Mucosa of descending colon (tissue), 3 donors: ENCODE data around the gene USP32. TPM values are rescaled to one million over a fixed set of nuclear protein-coding genes. Genes with fewer than 3 reads are reported as not detected.

Source experiments
- ATAC-seq: fragments of 200-7000 bp; cut with Tn5 transposase; one replicate; pipeline ENCODE4 v1.9.1; 2020; ENCODE audit warnings: mild to moderate bottlenecking, moderate library complexity
- DNase-seq, 3 donors: peaks; one replicate each; pipeline ENCODE4 v3.0.0-alpha.2; 2020
- H3K36me3 ChIP-seq: fragments of 200-600 bp; one replicate; pipeline ENCODE4 v1.8.0; 2021; ENCODE audit warnings: low read depth, mild to moderate bottlenecking
- H3K4me1 ChIP-seq: fragments of 200-600 bp; one replicate; pipeline ENCODE4 v1.8.0; 2021; ENCODE audit warnings: low read depth, mild to moderate bottlenecking
- H3K4me3 ChIP-seq: fragments of 200-600 bp; one replicate; pipeline ENCODE4 v1.8.0; 2021; ENCODE audit warnings: mild to moderate bottlenecking
- H3K9me3 ChIP-seq: fragments of 200-600 bp; one replicate; pipeline ENCODE4 v1.8.0; 2021; ENCODE audit warnings: mild to moderate bottlenecking
- intact Hi-C, 2 donors: fragments of 100-400 bp; cut with DNase I in 1 of 2; cut with micrococcal nuclease in 1 of 2; formaldehyde crosslinking; loops; one replicate each; pipeline versions ENCODE4 v1.11.0 to v1.11.1; 2022; cut with DNase I, micrococcal nuclease
- total RNA-seq, 3 donors: library from RNA; stranded (reverse); fragmentation: NEBNext Ultra II Directional in 2 of 3; extraction: Animal tissue kit (Norgen Biotek cat#: 25700) in 2 of 3; gene quantifications; one replicate each; pipeline versions ENCODE4 v1.2.1 to v1.2.4, GENCODE V29; 2021 to 2023
- TF ChIP-seq, protein P1 (sequence below): fragments of 200-600 bp; IDR thresholded peaks from one replicate; pipeline ENCODE4 v1.8.0; 2022; ENCODE audit warnings: antibody characterized with exemption, mild to moderate bottlenecking
- donor health status: DM: no; HTN: no; CAD: no; lungs with moderate emphysema.
- donor health status: DM: no; HTN: no; CAD: no.
- donor health status: DM: no; HTN: yes; CAD: no.

USP32 gene
- total RNA-seq, 3 donors from 2014 or later, result 37.2 to 52.3 (median 38.5) TPM

- no peak for ATAC-seq
- DNase-seq, result no peak
Measured at GRCh38 chr17:60300011-60300410, 91.9 kb downstream of the USP32 start.

GRCh38 chr17:60297760-60298401 is 94.1 kb downstream of the USP32 start:
- H3K9me3 ChIP-seq, result no peaks in the 10 kb centered on the region
- H3K36me3 ChIP-seq, result no peaks in the 10 kb centered on the region
- TF ChIP-seq, protein P1, sequence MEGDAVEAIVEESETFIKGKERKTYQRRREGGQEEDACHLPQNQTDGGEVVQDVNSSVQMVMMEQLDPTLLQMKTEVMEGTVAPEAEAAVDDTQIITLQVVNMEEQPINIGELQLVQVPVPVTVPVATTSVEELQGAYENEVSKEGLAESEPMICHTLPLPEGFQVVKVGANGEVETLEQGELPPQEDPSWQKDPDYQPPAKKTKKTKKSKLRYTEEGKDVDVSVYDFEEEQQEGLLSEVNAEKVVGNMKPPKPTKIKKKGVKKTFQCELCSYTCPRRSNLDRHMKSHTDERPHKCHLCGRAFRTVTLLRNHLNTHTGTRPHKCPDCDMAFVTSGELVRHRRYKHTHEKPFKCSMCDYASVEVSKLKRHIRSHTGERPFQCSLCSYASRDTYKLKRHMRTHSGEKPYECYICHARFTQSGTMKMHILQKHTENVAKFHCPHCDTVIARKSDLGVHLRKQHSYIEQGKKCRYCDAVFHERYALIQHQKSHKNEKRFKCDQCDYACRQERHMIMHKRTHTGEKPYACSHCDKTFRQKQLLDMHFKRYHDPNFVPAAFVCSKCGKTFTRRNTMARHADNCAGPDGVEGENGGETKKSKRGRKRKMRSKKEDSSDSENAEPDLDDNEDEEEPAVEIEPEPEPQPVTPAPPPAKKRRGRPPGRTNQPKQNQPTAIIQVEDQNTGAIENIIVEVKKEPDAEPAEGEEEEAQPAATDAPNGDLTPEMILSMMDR, result no peak
- no peak overlapping the region for H3K4me3 ChIP-seq
- no peaks in the 10 kb centered on the region for H3K4me1 ChIP-seq
- ATAC-seq, result no peak
- no peak for DNase-seq
- intact Hi-C loops, result no loop called here

More at GRCh38 chr17:60300011-60300410, 91.9 kb downstream of the USP32 start:
- Histone ChIP-seq H3K4me1 (peaks cover 10% of the 10 kb centered on the region), H3K9me3 (no peaks in the 10 kb centered on the region), H3K36me3 (no peaks in the 10 kb centered on the region), H3K4me3 (no peak overlapping the region)
- TF ChIP-seq, protein P1, result no peak
- intact Hi-C loops, result no loop called here

DNA sequence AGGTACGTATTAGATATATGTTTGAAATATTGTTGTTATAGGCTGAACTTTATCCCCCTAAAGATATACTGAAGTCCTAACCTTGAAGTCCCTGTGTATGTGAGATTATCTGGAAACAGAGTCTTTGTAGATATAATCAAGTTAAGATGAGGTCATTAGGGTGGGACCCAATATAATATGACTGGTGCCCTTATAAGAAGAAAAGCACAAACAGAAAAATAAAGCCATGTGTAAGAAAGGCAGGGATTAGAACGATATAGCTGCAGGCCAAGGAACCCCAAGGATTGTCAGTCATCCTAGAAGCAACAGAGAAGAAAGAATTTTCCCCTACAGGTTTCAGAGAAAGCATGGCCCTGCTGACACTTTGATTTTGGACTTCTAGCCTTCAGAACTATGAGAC is 95.8 kb downstream of the USP32 start:
- intact Hi-C loops, result no loop called here

GRCh38 chr17:60293580-60294335 is 98.2 kb downstream of the USP32 start:
- Histone ChIP-seq H3K4me3 (no peak overlapping the region), H3K36me3 (no peaks in the 10 kb centered on the region), H3K9me3 (no peaks in the 10 kb centered on the region), H3K4me1 (no peaks in the 10 kb centered on the region)
- intact Hi-C loops, result no loop called here
- ATAC-seq (no peak), DNase-seq (no peak)
- TF ChIP-seq, protein P1, result no peak

More for the DNA sequence above, 95.8 kb downstream of the USP32 start:
- DNase-seq (no peak), ATAC-seq (no peak)
- H3K36me3 ChIP-seq, result no peaks in the 10 kb centered on the region
- TF ChIP-seq, protein P1, result no peak
- H3K4me1 ChIP-seq, result no peaks in the 10 kb centered on the region
- no peak overlapping the region for H3K4me3 ChIP-seq
- H3K9me3 ChIP-seq, result no peaks in the 10 kb centered on the region

DNA sequence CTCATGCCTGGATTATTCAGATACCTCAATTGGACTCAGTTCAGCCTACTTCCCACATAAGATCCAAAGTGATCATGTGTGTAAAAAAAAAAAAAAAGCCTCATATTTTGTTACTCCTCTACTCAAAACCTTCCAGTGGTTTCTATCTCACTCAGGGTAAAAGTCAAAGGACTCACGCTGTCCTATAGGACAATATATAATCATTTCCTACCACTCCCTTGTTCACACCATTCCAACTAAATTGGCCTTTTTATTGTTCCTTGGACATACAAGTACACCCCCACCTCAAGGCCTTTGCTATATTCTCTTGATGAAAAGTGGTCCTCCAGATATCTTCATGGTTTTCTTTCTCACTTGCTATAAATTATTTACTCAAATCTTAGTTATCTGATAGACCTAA is 99.2 kb downstream of the USP32 start:
- intact Hi-C loops, result no loop called here
- no peaks in the 10 kb centered on the region for H3K4me1 ChIP-seq
- TF ChIP-seq, protein P1, result no peak
- H3K9me3 ChIP-seq, result no peaks in the 10 kb centered on the region
- DNase-seq, result no peak
- no peak overlapping the region for H3K4me3 ChIP-seq
- H3K36me3 ChIP-seq, result no peaks in the 10 kb centered on the region
- ATAC-seq, result peak; percentile 53
